ENCODE results near the gene PPP2R2C. TPM values are rescaled to one million over a fixed set of nuclear protein-coding genes. Genes with fewer than 3 reads are reported as not detected.

The PPP2R2C gene
- total RNA-seq, 2 donors from 2014 or later = 0.66 to 0.78 TPM

- H3K9me3 ChIP-seq = no peaks in the 10 kb centered on the region
- H3K27me3 ChIP-seq = no peaks in the 10 kb centered on the region
- H3K27ac ChIP-seq = no peak overlapping the region
- H3K4me3 ChIP-seq = no peak overlapping the region
- no peak for ATAC-seq
- DNase-seq = no peak
- intact Hi-C loops (cut with DNase I) = no loop called here
- no peaks in the 10 kb centered on the region for H3K36me3 ChIP-seq (replicated peaks in 1 of 2; ENCODE audit: insufficient read depth in 1 of 2, low read depth in 2 of 2)
- TF ChIP-seq CTCF (IDR thresholded peaks at IDR 0.05) (no peak), POLR2A (IDR thresholded peaks at IDR 0.05) (no peak)
- WGBS, 2 donors = 74 to 77% methylated on average over 6 to 8 of the region's 8 CpGs
- no peaks in the 10 kb centered on the region for H3K4me1 ChIP-seq
Measured at GRCh38 chr4:6442555-6442954, 29.9 kb downstream of the PPP2R2C start.

GRCh38 chr4:6441758-6442157, 30.7 kb downstream of the PPP2R2C start:
- no peak for ATAC-seq
- Histone ChIP-seq H3K4me1 (no peaks in the 10 kb centered on the region), H3K4me3 (no peak overlapping the region), H3K36me3 (replicated peaks in 1 of 2; ENCODE audit: insufficient read depth in 1 of 2, low read depth in 2 of 2) (no peaks in the 10 kb centered on the region), H3K9me3 (no peaks in the 10 kb centered on the region), H3K27ac (no peak overlapping the region), H3K27me3 (no peaks in the 10 kb centered on the region)
- TF ChIP-seq POLR2A (IDR thresholded peaks at IDR 0.05) = no peak
- intact Hi-C loops (cut with DNase I) = no loop called here
- WGBS, 2 donors = 72 to 74% methylated on average over 7 of the region's 7 CpGs
- DNase-seq = no peak

GRCh38 chr4:6441202-6441582, 31.2 kb downstream of the PPP2R2C start:
- no peak for TF ChIP-seq POLR2A (IDR thresholded peaks at IDR 0.05)
- TF ChIP-seq CTCF (IDR thresholded peaks at IDR 0.05) = no peak
- Histone ChIP-seq H3K4me3 (no peak overlapping the region), H3K9me3 (peaks cover 0 to 1% (median 0%) of the 10 kb centered on the region in 3 donors), H3K36me3 (replicated peaks in 1 of 2; ENCODE audit: insufficient read depth in 1 of 2, low read depth in 2 of 2) (no peaks in the 10 kb centered on the region), H3K27me3 (no peaks in the 10 kb centered on the region), H3K27ac (no peak overlapping the region), H3K4me1 (no peaks in the 10 kb centered on the region)
- ATAC-seq (no peak), DNase-seq (no peak)
- intact Hi-C loops (cut with DNase I) = no loop called here
- WGBS, 2 donors = 50 to 71% methylated on average over 6 of the region's 6 CpGs

GRCh38 chr4:6440506-6441201, 31.8 kb downstream of the PPP2R2C start:
- no peak overlapping the region for H3K27ac ChIP-seq
- H3K4me3 ChIP-seq = no peak overlapping the region
- no peak for TF ChIP-seq POLR2A (IDR thresholded peaks at IDR 0.05)
- TF ChIP-seq CTCF (IDR thresholded peaks at IDR 0.05) = no peak
- no peaks in the 10 kb centered on the region for H3K36me3 ChIP-seq (replicated peaks in 1 of 2; ENCODE audit: insufficient read depth in 1 of 2, low read depth in 2 of 2)
- intact Hi-C loops (cut with DNase I) = no loop called here
- DNase-seq = no peak
- no peaks in the 10 kb centered on the region for H3K27me3 ChIP-seq
- ATAC-seq = no peak
- H3K9me3 ChIP-seq = peaks cover 0 to 7% (median 0%) of the 10 kb centered on the region in 3 donors
- H3K4me1 ChIP-seq = no peaks in the 10 kb centered on the region
- WGBS, 2 donors = 68 to 70% methylated on average over 6 to 7 of the region's 8 CpGs

- Histone ChIP-seq H3K9me3 (peaks cover 0 to 9% (median 0%) of the 10 kb centered on the region in 3 donors), H3K27me3 (no peaks in the 10 kb centered on the region), H3K36me3 (replicated peaks in 1 of 2; ENCODE audit: insufficient read depth in 1 of 2, low read depth in 2 of 2) (no peaks in the 10 kb centered on the region), H3K4me3 (no peak overlapping the region), H3K4me1 (no peaks in the 10 kb centered on the region), H3K27ac (no peak overlapping the region)
- intact Hi-C loops (cut with DNase I) = no loop called here
- ATAC-seq = no peak
- no peak for DNase-seq
- no peak for TF ChIP-seq CTCF (IDR thresholded peaks at IDR 0.05)
- no peak for TF ChIP-seq POLR2A (IDR thresholded peaks at IDR 0.05)
- 52 to 55% methylated on average over 6 of the region's 6 CpGs for WGBS, 2 donors
Measured at GRCh38 chr4:6439120-6439762, 33.2 kb downstream of the PPP2R2C start.

Data from body of pancreas (tissue), 4 donors.